MCF 10A (cell line): Measurements from ENCODE around the gene FAM240A. TPM values are rescaled to one million over a fixed set of nuclear protein-coding genes. Genes with fewer than 3 reads are reported as not detected.

Experiments
- BruUV-seq: library from RNA; stranded (reverse); fragments of 400-500 nt; replicated peaks from 2 replicates; lab custom pipeline; 2021; lab: Mats Ljungman, UMichigan
- CTCF ChIA-PET: fragments of 300-600 bp; sonication (Branson Sonifier 250); formaldehyde crosslinking; extraction: SDS; loops from one replicate; lab custom pipeline; 2021; ENCODE audit warnings: antibody characterized with exemption, inconsistent platforms; lab: Yijun Ruan, JAX
- POLR2A ChIA-PET: fragments of 300-600, 350-650 bp; sonication (Branson Sonifier 250); formaldehyde crosslinking; extraction: SDS; loops from one replicate; lab custom pipeline; 2020; ENCODE audit warnings: antibody characterized with exemption, inconsistent platforms; lab: Yijun Ruan, JAX
- DNase-seq: peaks from one replicate; pipeline ENCODE4 v3.0.0-alpha.2; 2018; ENCODE audit not compliant: unreplicated experiment
- H3K27ac Mint-ChIP-seq: one replicate; pipeline ENCODE4 v1.8.0; 2022; ENCODE audit warnings: mild to moderate bottlenecking, low read depth, mixed read lengths; ENCODE audit not compliant: unreplicated experiment
- H3K27me3 Mint-ChIP-seq: one replicate; pipeline ENCODE4 v1.8.0; 2022; ENCODE audit warnings: mixed read lengths; ENCODE audit not compliant: insufficient read depth, unreplicated experiment
- H3K36me3 Mint-ChIP-seq: one replicate; pipeline ENCODE4 v1.8.0; 2022; ENCODE audit warnings: mild to moderate bottlenecking, moderate library complexity, mixed read lengths; ENCODE audit not compliant: insufficient read depth, unreplicated experiment
- H3K4me1 Mint-ChIP-seq: one replicate; pipeline ENCODE4 v1.8.0; 2022; ENCODE audit warnings: mixed read lengths; ENCODE audit not compliant: insufficient read depth, unreplicated experiment
- H3K4me3 Mint-ChIP-seq: one replicate; pipeline ENCODE4 v1.8.0; 2022; ENCODE audit warnings: mild to moderate bottlenecking, moderate library complexity, mixed read lengths; ENCODE audit not compliant: unreplicated experiment
- H3K9me3 Mint-ChIP-seq: one replicate; pipeline ENCODE4 v1.8.0; 2022; ENCODE audit warnings: mixed read lengths; ENCODE audit not compliant: unreplicated experiment
- CTCF ChIP-seq: fragments of 200-600 bp; IDR thresholded peaks from one replicate; pipeline ENCODE4 v1.8.0; 2022; ENCODE audit warnings: antibody characterized with exemption, mild to moderate bottlenecking; ENCODE audit not compliant: unreplicated experiment
- intact Hi-C: fragments of 100-400 bp; cut with micrococcal nuclease; formaldehyde crosslinking; loops from 2 replicates; pipeline ENCODE4 v1.14.1; 2022
- total RNA-seq: library from RNA; stranded (reverse); gene quantifications from 2 replicates; pipeline ENCODE4 v1.2.3, GENCODE V29; 2022

FAM240A gene
- total RNA-seq, 1 experiment from 2014 or later, result not detected

GRCh38 chr3:46593979-46594378, 18.3 kb upstream of the FAM240A start:
- no peak overlapping the region for H3K27ac Mint-ChIP-seq
- POLR2A ChIA-PET, result no interaction called here
- DNase-seq, result no peak
- intact Hi-C loops, result no loop called here
- H3K4me1 Mint-ChIP-seq, result no peaks in the 10 kb centered on the region
- H3K4me3 Mint-ChIP-seq, result no peak overlapping the region
- H3K9me3 Mint-ChIP-seq, result peaks cover 8% of the 10 kb centered on the region
- peaks cover 6% of the 10 kb centered on the region for H3K36me3 Mint-ChIP-seq
- CTCF ChIA-PET, result interaction anchor here (0.6 kb wide), 1 partner anchor 22 kb away, joined by 7 read pairs; no protein-coding TSS in a partner anchor
- no peak for TF ChIP-seq CTCF
- peaks cover 12% of the 10 kb centered on the region for H3K27me3 Mint-ChIP-seq
- BruUV-seq, result no TSS peak

GRCh38 chr3:46594723-46595122, 17.6 kb upstream of the FAM240A start:
- TF ChIP-seq CTCF, result no peak
- no peak for DNase-seq

GRCh38 chr3:46595819-46596314, 16.5 kb upstream of the FAM240A start:
- intact Hi-C loops, result no loop called here
- peaks cover 12% of the 10 kb centered on the region for H3K27me3 Mint-ChIP-seq
- no TSS peak for BruUV-seq
- TF ChIP-seq CTCF, result no peak
- ChIA-PET POLR2A (no interaction called here), CTCF (no interaction called here)
- no peak overlapping the region for H3K4me3 Mint-ChIP-seq
- H3K36me3 Mint-ChIP-seq, result peaks cover 6% of the 10 kb centered on the region
- no peaks in the 10 kb centered on the region for H3K4me1 Mint-ChIP-seq
- H3K9me3 Mint-ChIP-seq, result peaks cover 8% of the 10 kb centered on the region
- DNase-seq, result no peak
- H3K27ac Mint-ChIP-seq, result no peak overlapping the region

More at GRCh38 chr3:46594723-46595122, 17.6 kb upstream of the FAM240A start:
- intact Hi-C loops, result no loop called here
- CTCF ChIA-PET, result no interaction called here
- no peak overlapping the region for H3K27ac Mint-ChIP-seq
- BruUV-seq, result no TSS peak
- no peaks in the 10 kb centered on the region for H3K4me1 Mint-ChIP-seq
- peaks cover 12% of the 10 kb centered on the region for H3K27me3 Mint-ChIP-seq
- no peak overlapping the region for H3K4me3 Mint-ChIP-seq
- POLR2A ChIA-PET, result no interaction called here
- H3K9me3 Mint-ChIP-seq, result peaks cover 8% of the 10 kb centered on the region
- H3K36me3 Mint-ChIP-seq, result peaks cover 6% of the 10 kb centered on the region

GRCh38 chr3:46599590-46599989, 12.7 kb upstream of the FAM240A start:
- ChIA-PET CTCF (no interaction called here), POLR2A (interaction anchor here (0.7 to 2.0 kb wide), 2 partner anchors 9 to 206 kb away, joined by 3 to 4 read pairs; no protein-coding TSS in a partner anchor)
- TF ChIP-seq CTCF, result no peak
- no peaks in the 10 kb centered on the region for H3K36me3 Mint-ChIP-seq
- no peak for DNase-seq
- H3K4me3 Mint-ChIP-seq, result no peak overlapping the region
- H3K27ac Mint-ChIP-seq, result no peak overlapping the region
- H3K9me3 Mint-ChIP-seq, result no peaks in the 10 kb centered on the region
- no TSS peak for BruUV-seq
- H3K4me1 Mint-ChIP-seq, result no peaks in the 10 kb centered on the region
- no peaks in the 10 kb centered on the region for H3K27me3 Mint-ChIP-seq
- intact Hi-C loops, result no loop called here
